RWPE1 (cell line): Measurements from ENCODE around the gene NPW.
A peak's percentile ranks its signal among the peaks of the same experiment; 100 is the strongest.

Experiments
- CTCF ChIA-PET: fragments of 350-600 bp; sonication (Branson Sonifier 250); formaldehyde crosslinking; extraction: SDS; loops from one replicate; lab custom pipeline; 2021; lab: Yijun Ruan, JAX
- POLR2A ChIA-PET: fragments of 400-600 bp; formaldehyde crosslinking; extraction: SDS; loops from one replicate; lab custom pipeline; 2020; ENCODE audit warnings: antibody characterized with exemption; ENCODE audit not compliant: low non-redundant PET; lab: Yijun Ruan, JAX
- DNase-seq: peaks from one replicate; pipeline ENCODE4 v3.0.0; 2012; ENCODE audit warnings: low spot score
- H3K27ac ChIP-seq: fragments of 450-650 bp; 2 replicates; pipeline ENCODE4 v1.5.1; 2017
- CTCF ChIP-seq: fragments of 450-650 bp; conservative IDR thresholded peaks from 2 replicates; pipeline ENCODE4 v1.5.1; 2017; ENCODE audit warnings: low read depth, mild to moderate bottlenecking

NPW gene

GRCh38 chr16:2042986-2043666, 23.5 kb downstream of the NPW start:
- CTCF ChIA-PET, result no interaction called here
- peak overlapping the region; percentile 22 for H3K27ac ChIP-seq
- POLR2A ChIA-PET, result no interaction called here
- TF ChIP-seq CTCF, result no peak
- no peak for DNase-seq

DNA sequence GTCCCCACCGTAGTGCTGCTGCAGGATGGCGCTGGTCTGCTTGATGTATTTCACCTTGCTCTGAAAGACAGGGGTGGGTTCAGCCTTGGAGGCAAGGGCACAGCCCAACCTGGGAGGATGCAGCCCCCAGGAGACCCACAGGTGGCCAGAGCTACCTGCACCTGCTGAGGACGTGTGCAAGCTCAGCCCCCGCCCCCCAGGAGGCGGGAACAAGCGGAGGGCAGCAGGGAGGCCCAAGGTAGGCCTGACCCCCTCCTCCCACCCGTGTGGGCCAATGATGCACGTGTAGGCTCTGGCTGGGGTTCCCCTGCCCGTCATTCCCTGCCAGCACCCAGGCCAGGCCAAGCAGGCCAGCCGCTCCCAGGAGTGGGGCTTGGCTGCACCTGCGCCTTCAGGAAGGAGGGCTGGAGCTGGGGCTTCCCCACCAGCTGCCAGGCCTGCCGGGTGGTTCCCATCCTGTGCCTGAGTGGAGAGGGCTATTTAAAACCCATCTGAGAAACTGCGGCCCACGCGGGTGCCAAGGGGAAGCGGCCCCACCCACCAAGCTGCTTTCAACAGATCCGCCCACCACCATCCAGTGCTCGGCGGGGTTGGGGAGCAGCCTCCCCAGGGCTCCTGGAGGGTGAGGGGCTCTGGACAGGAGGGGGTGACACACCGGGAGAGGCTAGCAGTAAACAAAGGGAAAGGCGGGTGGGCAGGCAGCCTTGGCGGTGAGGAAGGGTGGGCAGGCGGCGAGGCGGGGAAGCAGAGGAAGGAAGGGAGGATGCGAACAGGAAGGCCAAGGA, 24.3 kb downstream of the NPW start:
- H3K27ac ChIP-seq, result peak overlapping the region; percentile 22
- ChIA-PET CTCF (no interaction called here), POLR2A (no interaction called here)
- no peak for TF ChIP-seq CTCF
- no peak for DNase-seq

DNA sequence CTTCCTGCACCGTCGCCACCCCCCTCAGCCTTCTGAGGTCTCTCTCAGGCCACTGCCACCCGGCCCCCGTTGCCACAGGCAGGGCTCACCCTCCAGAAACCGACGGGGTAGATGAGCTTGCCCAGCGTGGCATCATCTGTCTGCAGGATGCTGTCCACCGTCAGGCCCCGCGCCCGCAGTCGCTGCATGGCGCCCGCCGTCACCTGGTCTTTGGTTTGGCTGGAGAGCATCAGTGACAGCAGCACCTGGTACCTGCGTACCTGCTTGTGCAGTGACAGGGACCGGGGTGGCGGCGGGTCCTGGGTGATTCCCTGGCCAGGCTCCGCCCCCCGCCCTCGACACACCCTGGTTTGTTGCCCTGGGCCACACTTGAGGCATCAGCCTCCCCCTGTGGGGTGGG, 25.0 kb downstream of the NPW start:
- no peak for TF ChIP-seq CTCF
- ChIA-PET POLR2A (interaction anchor here (0.6 to 0.7 kb wide), 2 partner anchors 12 to 48 kb away, joined by 3 read pairs; no protein-coding TSS in a partner anchor), CTCF (no interaction called here)
- peak overlapping the region; percentile 22; the same call in 1 of the 2 replicates for H3K27ac ChIP-seq
- DNase-seq, result no peak

DNA sequence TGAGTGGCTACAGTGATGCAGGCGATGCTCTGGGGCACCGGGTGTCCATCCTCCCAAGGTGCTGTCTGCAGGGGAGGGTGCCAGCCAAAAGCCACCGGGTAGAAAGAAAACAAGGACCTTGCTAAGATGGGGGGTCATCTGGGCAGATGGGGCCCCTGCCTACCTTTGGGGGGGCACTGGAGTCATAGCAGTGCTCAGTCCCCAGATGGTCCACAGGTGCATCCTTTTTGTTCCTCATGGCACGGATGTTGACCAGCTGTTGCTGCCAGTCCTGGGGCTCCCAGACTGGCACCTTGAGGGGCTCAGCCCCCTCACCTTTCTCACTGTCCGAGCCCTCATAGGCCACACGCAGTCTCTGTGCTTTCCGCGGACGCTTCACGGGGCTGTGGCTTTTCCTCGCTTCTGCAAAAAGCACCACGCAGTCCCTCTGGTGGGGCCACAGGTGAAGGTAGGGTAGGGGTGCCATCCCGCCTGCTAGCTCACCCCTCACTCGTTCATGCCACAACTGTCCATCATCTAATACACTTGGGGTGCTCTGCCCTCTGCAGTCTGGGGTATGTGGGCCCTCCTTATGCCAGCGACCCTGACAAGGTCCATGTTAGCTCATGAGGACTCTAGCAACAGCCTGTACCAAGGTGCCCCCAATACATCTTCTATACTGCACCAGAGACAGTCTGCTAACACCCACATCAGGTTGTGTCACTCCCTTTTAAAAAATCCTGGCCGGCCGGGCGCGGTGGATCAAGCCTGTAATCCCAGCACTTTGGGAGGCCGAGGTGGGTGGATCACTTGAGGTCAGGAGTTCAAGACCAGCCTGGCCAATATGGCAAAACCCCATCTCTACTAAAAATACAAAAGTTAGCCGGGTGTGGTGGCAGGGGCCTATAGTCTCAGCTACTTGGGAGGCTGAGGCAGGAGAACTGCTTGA, 26.6 kb downstream of the NPW start:
- no peak for TF ChIP-seq CTCF
- POLR2A ChIA-PET, result interaction anchor here (1.1 kb wide), 1 partner anchor 81 kb away, joined by 3 read pairs; the partner anchor contains the start of gene RPS2
- CTCF ChIA-PET, result interaction anchor here (0.6 kb wide), 1 partner anchor 24 kb away, joined by 4 read pairs; no protein-coding TSS in a partner anchor
- DNase-seq, result no peak
- H3K27ac ChIP-seq, result peak overlapping the region; percentile 79

- H3K27ac ChIP-seq, result peak overlapping the region; percentile 79
- POLR2A ChIA-PET, result interaction anchor here (1.1 kb wide), 1 partner anchor 82 kb away, joined by 3 read pairs; the partner anchor contains the start of gene RPS2
- CTCF ChIA-PET, result interaction anchor here (0.6 to 1.5 kb wide), 4 partner anchors 11 to 94 kb away, joined by 3 to 7 read pairs (median 4); no protein-coding TSS in a partner anchor
- no peak for TF ChIP-seq CTCF
- DNase-seq, result no peak
These were observed 27.3 kb downstream of the NPW start for GRCh38 chr16:2046893-2047329.
